HL-60 (cell line): ENCODE measurements around the gene CAMTA1.

Source experiments
- POLR2AphosphoS5 ChIP-seq: IDR thresholded peaks from 2 replicates; pipeline ENCODE4 v1.6.1; 2012; ENCODE audit warnings: low read depth
- TF ChIP-seq, protein P1 (sequence below): IDR thresholded peaks from one replicate; pipeline ENCODE4 v1.5.1; 2011; ENCODE audit warnings: low read length, control low read depth, inconsistent platforms; ENCODE audit not compliant: insufficient read depth

DNA sequence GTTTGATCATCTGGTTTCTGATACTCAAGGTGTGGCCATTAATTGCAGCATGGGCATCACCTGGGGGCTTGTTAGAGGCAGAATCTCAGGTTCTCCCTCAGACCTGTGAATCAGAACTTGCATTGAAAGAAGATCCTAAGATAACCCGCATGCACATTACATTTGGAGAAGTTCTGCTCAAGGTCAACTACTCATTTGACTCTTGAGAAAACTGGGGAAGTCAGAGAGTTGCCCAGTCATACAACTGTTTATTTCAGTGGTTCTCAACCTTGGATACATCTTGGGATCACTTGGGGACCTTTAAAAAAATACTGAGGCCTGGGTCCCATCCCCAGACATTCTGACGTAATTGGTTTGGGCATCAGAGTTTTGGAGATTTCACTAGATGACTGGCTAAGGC is 30.5 kb downstream of the CAMTA1 start:
- TF ChIP-seq, protein P1, sequence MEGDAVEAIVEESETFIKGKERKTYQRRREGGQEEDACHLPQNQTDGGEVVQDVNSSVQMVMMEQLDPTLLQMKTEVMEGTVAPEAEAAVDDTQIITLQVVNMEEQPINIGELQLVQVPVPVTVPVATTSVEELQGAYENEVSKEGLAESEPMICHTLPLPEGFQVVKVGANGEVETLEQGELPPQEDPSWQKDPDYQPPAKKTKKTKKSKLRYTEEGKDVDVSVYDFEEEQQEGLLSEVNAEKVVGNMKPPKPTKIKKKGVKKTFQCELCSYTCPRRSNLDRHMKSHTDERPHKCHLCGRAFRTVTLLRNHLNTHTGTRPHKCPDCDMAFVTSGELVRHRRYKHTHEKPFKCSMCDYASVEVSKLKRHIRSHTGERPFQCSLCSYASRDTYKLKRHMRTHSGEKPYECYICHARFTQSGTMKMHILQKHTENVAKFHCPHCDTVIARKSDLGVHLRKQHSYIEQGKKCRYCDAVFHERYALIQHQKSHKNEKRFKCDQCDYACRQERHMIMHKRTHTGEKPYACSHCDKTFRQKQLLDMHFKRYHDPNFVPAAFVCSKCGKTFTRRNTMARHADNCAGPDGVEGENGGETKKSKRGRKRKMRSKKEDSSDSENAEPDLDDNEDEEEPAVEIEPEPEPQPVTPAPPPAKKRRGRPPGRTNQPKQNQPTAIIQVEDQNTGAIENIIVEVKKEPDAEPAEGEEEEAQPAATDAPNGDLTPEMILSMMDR, result no peak
- TF ChIP-seq POLR2AphosphoS5, result no peak
